HepG2 (cell line): ENCODE data around the gene STK4. TPM values are rescaled to one million over a fixed set of nuclear protein-coding genes. Genes with fewer than 3 reads are reported as not detected.

Experiments used
- ASH2L ChIP-seq: fragments of 300-600, 200-600 bp; sonication (generic); IDR thresholded peaks from 2 replicates; pipeline ENCODE4 v1.7.0; 2017; ENCODE audit warnings: low read depth, mild to moderate bottlenecking, moderate library complexity, mixed read lengths, low read length; ENCODE audit not compliant: insufficient read length
- CCDC6 ChIP-seq: sonication (generic); formaldehyde crosslinking; IDR thresholded peaks from 2 replicates; pipeline ENCODE4 v1.8.1; 2022; ENCODE audit warnings: mild to moderate bottlenecking, missing genetic modification reagents, moderate library complexity
- KLF9 ChIP-seq: IDR thresholded peaks from 2 replicates; pipeline ENCODE4 v1.6.1; 2016; ENCODE audit warnings: low read depth
- KMT2A ChIP-seq: sonication (generic); formaldehyde crosslinking; IDR thresholded peaks from 2 replicates; pipeline ENCODE4 v1.4.0; 2020; ENCODE audit warnings: missing genetic modification reagents
- NAIF1 ChIP-seq: sonication (generic); formaldehyde crosslinking; IDR thresholded peaks from 2 replicates; pipeline ENCODE4 v1.5.0; 2020; ENCODE audit warnings: mild to moderate bottlenecking, missing genetic modification reagents, borderline replicate concordance
- NFATC3 ChIP-seq: sonication (generic); formaldehyde crosslinking; IDR thresholded peaks from 2 replicates; pipeline ENCODE4 v1.5.1; 2020; ENCODE audit warnings: mild to moderate bottlenecking, missing genetic modification reagents
- NFE2L2 ChIP-seq: fragments of 150-350 bp; IDR thresholded peaks from 2 replicates; pipeline ENCODE4 v1.6.1; 2014; ENCODE audit warnings: low read length
- ONECUT2 ChIP-seq: sonication (generic); formaldehyde crosslinking; IDR thresholded peaks from 2 replicates; pipeline ENCODE4 v1.4.0; 2020; ENCODE audit warnings: missing genetic modification reagents
- PTBP1 ChIP-seq: fragments of 200-400 bp; formaldehyde crosslinking; IDR thresholded peaks from 2 replicates; pipeline ENCODE4 v1.6.1; 2018; ENCODE audit warnings: low read length, low read depth; ENCODE audit not compliant: poor library complexity, severe bottlenecking
- RBAK ChIP-seq: sonication (generic); formaldehyde crosslinking; IDR thresholded peaks from 2 replicates; pipeline ENCODE4 v1.5.1; 2020; ENCODE audit warnings: mild to moderate bottlenecking, missing genetic modification reagents
- SMYD3 ChIP-seq: sonication (generic); formaldehyde crosslinking; IDR thresholded peaks from 2 replicates; pipeline ENCODE4 v1.8.1; 2023; ENCODE audit warnings: mild to moderate bottlenecking, missing genetic modification reagents
- SP1 ChIP-seq, 2 experiments: fragments of 450-650 bp in 1 of 2; sonication (generic) in 1 of 2; formaldehyde crosslinking in 1 of 2; IDR thresholded peaks; 2 replicates each; pipeline versions ENCODE4 v1.4.0 to v1.6.1; 2016 to 2020; ENCODE audit warnings: missing genetic modification reagents in 1 of 2
- TBP ChIP-seq: sonication (generic); formaldehyde crosslinking; IDR thresholded peaks from 2 replicates; pipeline ENCODE4 v1.5.0; 2020; ENCODE audit warnings: missing genetic modification reagents
- ZBTB43 ChIP-seq: sonication (generic); formaldehyde crosslinking; conservative IDR thresholded peaks from 2 replicates; pipeline ENCODE4 v1.4.0; 2020; ENCODE audit warnings: missing genetic modification reagents
- ZNF383 ChIP-seq: sonication (generic); formaldehyde crosslinking; IDR thresholded peaks from 2 replicates; pipeline ENCODE4 v1.4.0; 2020; ENCODE audit warnings: missing genetic modification reagents, mild to moderate bottlenecking, borderline replicate concordance
- ZNF460 ChIP-seq: sonication (generic); formaldehyde crosslinking; IDR thresholded peaks from 2 replicates; pipeline ENCODE4 v1.5.1; 2020; ENCODE audit warnings: missing genetic modification reagents, mild to moderate bottlenecking, borderline replicate concordance
- ZNF747 ChIP-seq: sonication (generic); formaldehyde crosslinking; IDR thresholded peaks from 2 replicates; pipeline ENCODE4 v1.8.1; 2023; ENCODE audit warnings: missing genetic modification reagents, mild to moderate bottlenecking, borderline replicate concordance
- polyA plus RNA-seq, 8 experiments: library from polyadenylated mRNA; depleted of rRNA in 3 of 8; stranded (reverse) in 7 of 8; unstranded in 1 of 8; fragments of >200 nt; fragmentation: Illumina TruSeq in 4 of 8; extraction: Trizol in 4 of 8; gene quantifications; 2 replicates each; pipeline versions ENCODE4 v1.2.1 to v1.2.3, GENCODE V29; 2011 to 2016; ENCODE audit warnings: low read depth in 4 of 8, missing spikeins in 1 of 8, mixed read lengths in 1 of 8; ENCODE audit not compliant: insufficient read depth in 1 of 8
- total RNA-seq, 5 experiments: library from RNA; depleted of rRNA; stranded (reverse); fragments of >200 nt; fragmentation: Illumina TruSeq; extraction: Trizol; gene quantifications; 2 replicates each; pipeline ENCODE4 v1.2.3, GENCODE V29; 2016; ENCODE audit warnings: low read depth in 1 of 5
- TF ChIP-seq, protein P1 (sequence below), 2 experiments: sonication (generic) in 1 of 2; formaldehyde crosslinking in 1 of 2; IDR thresholded peaks; 2 replicates each; pipeline versions ENCODE4 v1.5.1 to v1.6.1; 2011 to 2020; ENCODE audit warnings: borderline replicate concordance in 1 of 2, low read depth in 1 of 2, low read length in 1 of 2, mild to moderate bottlenecking in 1 of 2, missing genetic modification reagents in 1 of 2, moderate library complexity in 1 of 2
- TF ChIP-seq, protein P2 (sequence below): sonication (generic); formaldehyde crosslinking; IDR thresholded peaks from 2 replicates; pipeline ENCODE4 v1.5.0; 2020; ENCODE audit warnings: mild to moderate bottlenecking, missing genetic modification reagents
- TF ChIP-seq, protein P3 (sequence below): sonication (generic); formaldehyde crosslinking; IDR thresholded peaks from 2 replicates; pipeline ENCODE4 v1.5.1; 2020; ENCODE audit warnings: mild to moderate bottlenecking, missing genetic modification reagents, moderate library complexity
- TF ChIP-seq, protein P4 (sequence below): sonication (generic); formaldehyde crosslinking; IDR thresholded peaks from 2 replicates; pipeline ENCODE4 v1.4.0; 2020; ENCODE audit warnings: missing genetic modification reagents, borderline replicate concordance
- TF ChIP-seq, protein P5 (sequence below): IDR thresholded peaks from 2 replicates; pipeline ENCODE4 v1.6.1; 2016; ENCODE audit warnings: missing genetic modification reagents, missing compliant biosample characterization

The STK4 gene
- total and polyA plus RNA-seq, 2 of the 13 experiments (the other 11 are each of a cell fraction or from before 2014, with no cell fraction given) = 25.6 to 38.3 TPM

- TF ChIP-seq, protein P1, sequence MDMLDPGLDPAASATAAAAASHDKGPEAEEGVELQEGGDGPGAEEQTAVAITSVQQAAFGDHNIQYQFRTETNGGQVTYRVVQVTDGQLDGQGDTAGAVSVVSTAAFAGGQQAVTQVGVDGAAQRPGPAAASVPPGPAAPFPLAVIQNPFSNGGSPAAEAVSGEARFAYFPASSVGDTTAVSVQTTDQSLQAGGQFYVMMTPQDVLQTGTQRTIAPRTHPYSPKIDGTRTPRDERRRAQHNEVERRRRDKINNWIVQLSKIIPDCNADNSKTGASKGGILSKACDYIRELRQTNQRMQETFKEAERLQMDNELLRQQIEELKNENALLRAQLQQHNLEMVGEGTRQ (IDR thresholded peaks at IDR 0.05; ENCODE audit: low read depth, low read length) = no peak
- TF ChIP-seq, protein P1 (CRISPR knock-in tag; IDR thresholded peaks at IDR 0.05; ENCODE audit: borderline replicate concordance) = no peak
- TF ChIP-seq PTBP1 (no peak), TBP (CRISPR knock-in tag) (no peak), NFATC3 (CRISPR knock-in tag) (no peak), ZNF383 (no peak), SMYD3 (no peak), ZNF747 (no peak), ONECUT2 (CRISPR knock-in tag) (no peak), NAIF1 (CRISPR knock-in tag) (no peak), SP1 (IDR thresholded peaks at IDR 0.05) (no peak), SP1 (CRISPR knock-in tag; IDR thresholded peaks at IDR 0.05) (no peak), KMT2A (CRISPR knock-in tag) (no peak), ZNF460 (CRISPR knock-in tag) (no peak; the same call in 1 of the 2 replicates), NFE2L2 (no peak), CCDC6 (CRISPR knock-in tag) (no peak), KLF9 (CRISPR knock-in tag) (no peak), ZBTB43 (no peak), ASH2L (peak; percentile 50), RBAK (CRISPR knock-in tag) (peak; percentile 83; the same call in 1 of the 2 replicates)
- TF ChIP-seq, protein P2, sequence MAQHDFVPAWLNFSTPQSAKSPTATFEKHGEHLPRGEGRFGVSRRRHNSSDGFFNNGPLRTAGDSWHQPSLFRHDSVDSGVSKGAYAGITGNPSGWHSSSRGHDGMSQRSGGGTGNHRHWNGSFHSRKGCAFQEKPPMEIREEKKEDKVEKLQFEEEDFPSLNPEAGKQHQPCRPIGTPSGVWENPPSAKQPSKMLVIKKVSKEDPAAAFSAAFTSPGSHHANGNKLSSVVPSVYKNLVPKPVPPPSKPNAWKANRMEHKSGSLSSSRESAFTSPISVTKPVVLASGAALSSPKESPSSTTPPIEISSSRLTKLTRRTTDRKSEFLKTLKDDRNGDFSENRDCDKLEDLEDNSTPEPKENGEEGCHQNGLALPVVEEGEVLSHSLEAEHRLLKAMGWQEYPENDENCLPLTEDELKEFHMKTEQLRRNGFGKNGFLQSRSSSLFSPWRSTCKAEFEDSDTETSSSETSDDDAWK = no peak
- TF ChIP-seq, protein P3, sequence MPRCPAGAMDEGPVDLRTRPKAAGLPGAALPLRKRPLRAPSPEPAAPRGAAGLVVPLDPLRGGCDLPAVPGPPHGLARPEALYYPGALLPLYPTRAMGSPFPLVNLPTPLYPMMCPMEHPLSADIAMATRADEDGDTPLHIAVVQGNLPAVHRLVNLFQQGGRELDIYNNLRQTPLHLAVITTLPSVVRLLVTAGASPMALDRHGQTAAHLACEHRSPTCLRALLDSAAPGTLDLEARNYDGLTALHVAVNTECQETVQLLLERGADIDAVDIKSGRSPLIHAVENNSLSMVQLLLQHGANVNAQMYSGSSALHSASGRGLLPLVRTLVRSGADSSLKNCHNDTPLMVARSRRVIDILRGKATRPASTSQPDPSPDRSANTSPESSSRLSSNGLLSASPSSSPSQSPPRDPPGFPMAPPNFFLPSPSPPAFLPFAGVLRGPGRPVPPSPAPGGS = no peak
- TF ChIP-seq, protein P4, sequence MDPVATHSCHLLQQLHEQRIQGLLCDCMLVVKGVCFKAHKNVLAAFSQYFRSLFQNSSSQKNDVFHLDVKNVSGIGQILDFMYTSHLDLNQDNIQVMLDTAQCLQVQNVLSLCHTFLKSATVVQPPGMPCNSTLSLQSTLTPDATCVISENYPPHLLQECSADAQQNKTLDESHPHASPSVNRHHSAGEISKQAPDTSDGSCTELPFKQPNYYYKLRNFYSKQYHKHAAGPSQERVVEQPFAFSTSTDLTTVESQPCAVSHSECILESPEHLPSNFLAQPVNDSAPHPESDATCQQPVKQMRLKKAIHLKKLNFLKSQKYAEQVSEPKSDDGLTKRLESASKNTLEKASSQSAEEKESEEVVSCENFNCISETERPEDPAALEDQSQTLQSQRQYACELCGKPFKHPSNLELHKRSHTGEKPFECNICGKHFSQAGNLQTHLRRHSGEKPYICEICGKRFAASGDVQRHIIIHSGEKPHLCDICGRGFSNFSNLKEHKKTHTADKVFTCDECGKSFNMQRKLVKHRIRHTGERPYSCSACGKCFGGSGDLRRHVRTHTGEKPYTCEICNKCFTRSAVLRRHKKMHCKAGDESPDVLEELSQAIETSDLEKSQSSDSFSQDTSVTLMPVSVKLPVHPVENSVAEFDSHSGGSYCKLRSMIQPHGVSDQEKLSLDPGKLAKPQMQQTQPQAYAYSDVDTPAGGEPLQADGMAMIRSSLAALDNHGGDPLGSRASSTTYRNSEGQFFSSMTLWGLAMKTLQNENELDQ (CRISPR knock-in tag) = no peak
- TF ChIP-seq, protein P5, sequence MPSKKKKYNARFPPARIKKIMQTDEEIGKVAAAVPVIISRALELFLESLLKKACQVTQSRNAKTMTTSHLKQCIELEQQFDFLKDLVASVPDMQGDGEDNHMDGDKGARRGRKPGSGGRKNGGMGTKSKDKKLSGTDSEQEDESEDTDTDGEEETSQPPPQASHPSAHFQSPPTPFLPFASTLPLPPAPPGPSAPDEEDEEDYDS = no peak
These were observed 111.2 kb downstream of the STK4 start (continued) for GRCh38 chr20:45077559-45077958.
